HepG2 (cell line): ENCODE results near the gene RBMS2.

Experiments used
- CCAR2 ChIP-seq: fragments of 200-400 bp; formaldehyde crosslinking; optimal IDR thresholded peaks from 2 replicates; pipeline ENCODE3; 2018; ENCODE audit warnings: low read depth, mild to moderate bottlenecking, low read length, moderate library complexity
- CTCF ChIP-seq: sonication (generic); formaldehyde crosslinking; IDR thresholded peaks from 2 replicates; pipeline ENCODE4 v1.5.0; 2020; ENCODE audit warnings: mild to moderate bottlenecking, missing genetic modification reagents, moderate library complexity
- RBAK ChIP-seq: sonication (generic); formaldehyde crosslinking; IDR thresholded peaks from 2 replicates; pipeline ENCODE4 v1.5.1; 2020; ENCODE audit warnings: mild to moderate bottlenecking, missing genetic modification reagents
- ZNF143 ChIP-seq: sonication (generic); formaldehyde crosslinking; IDR thresholded peaks from 2 replicates; pipeline ENCODE4 v1.4.0; 2020; ENCODE audit warnings: missing genetic modification reagents
- ZNF570 ChIP-seq: sonication (generic); formaldehyde crosslinking; IDR thresholded peaks from 2 replicates; pipeline ENCODE4 v1.4.0; 2020; ENCODE audit warnings: mild to moderate bottlenecking, missing genetic modification reagents, borderline replicate concordance

GRCh38 chr12:56521590-56522371 is at the start of gene RBMS2:
- TF ChIP-seq CTCF, result no peak
- no peak for TF ChIP-seq ZNF570
- no peak for TF ChIP-seq RBAK (CRISPR knock-in tag)
- TF ChIP-seq CCAR2, result no peak
- TF ChIP-seq ZNF143 (CRISPR knock-in tag), result no peak
